DND-41 (cell line): ENCODE data around the gene SAMSN1.

Source experiments
- EZH2 ChIP-seq: IDR thresholded peaks from 3 replicates; pipeline ENCODE4 v1.6.1; 2012; ENCODE audit warnings: borderline replicate concordance, low read depth, mild to moderate bottlenecking, moderate library complexity, low read length, inconsistent platforms; ENCODE audit not compliant: severe bottlenecking
- TF ChIP-seq, protein P1 (sequence below): IDR thresholded peaks from 2 replicates; pipeline ENCODE4 v1.5.1; 2012; ENCODE audit warnings: borderline replicate concordance, low read length, moderate library complexity, mild to moderate bottlenecking; ENCODE audit not compliant: poor library complexity, severe bottlenecking; ENCODE audit errors: extremely low read depth

DNA sequence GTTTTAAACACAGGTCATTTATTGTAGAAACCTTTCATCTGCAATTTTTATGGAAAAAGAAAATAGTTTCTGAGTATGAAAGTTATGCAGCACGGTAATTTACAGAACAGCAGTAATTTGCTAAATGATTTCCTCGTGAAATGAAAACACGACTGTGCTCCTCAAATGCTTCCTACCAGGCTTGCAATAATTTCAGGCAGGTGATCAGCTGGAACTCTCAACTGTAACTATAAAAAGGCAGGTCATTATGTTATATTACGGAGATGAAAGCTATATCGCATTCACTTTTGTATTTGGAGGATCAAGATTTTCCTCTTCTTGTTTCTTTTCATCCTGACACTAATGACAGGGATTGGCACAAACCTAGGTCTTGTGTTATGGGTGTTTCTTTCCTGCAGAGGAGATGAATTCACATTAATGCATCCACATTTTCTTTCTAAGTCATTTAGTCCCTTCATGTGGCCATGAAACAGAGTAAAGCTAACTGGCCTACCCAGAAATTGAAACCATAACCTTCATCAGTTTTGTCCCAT lies 57.4 kb downstream of the SAMSN1 start:
- TF ChIP-seq, protein P1, sequence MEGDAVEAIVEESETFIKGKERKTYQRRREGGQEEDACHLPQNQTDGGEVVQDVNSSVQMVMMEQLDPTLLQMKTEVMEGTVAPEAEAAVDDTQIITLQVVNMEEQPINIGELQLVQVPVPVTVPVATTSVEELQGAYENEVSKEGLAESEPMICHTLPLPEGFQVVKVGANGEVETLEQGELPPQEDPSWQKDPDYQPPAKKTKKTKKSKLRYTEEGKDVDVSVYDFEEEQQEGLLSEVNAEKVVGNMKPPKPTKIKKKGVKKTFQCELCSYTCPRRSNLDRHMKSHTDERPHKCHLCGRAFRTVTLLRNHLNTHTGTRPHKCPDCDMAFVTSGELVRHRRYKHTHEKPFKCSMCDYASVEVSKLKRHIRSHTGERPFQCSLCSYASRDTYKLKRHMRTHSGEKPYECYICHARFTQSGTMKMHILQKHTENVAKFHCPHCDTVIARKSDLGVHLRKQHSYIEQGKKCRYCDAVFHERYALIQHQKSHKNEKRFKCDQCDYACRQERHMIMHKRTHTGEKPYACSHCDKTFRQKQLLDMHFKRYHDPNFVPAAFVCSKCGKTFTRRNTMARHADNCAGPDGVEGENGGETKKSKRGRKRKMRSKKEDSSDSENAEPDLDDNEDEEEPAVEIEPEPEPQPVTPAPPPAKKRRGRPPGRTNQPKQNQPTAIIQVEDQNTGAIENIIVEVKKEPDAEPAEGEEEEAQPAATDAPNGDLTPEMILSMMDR, result no peak
- no peak for TF ChIP-seq EZH2
